HepG2 (cell line): Measurements from ENCODE around the gene EGR1.
A peak's percentile ranks its signal among the peaks of the same experiment; 100 is the strongest.

Experiments used
- CTCF ChIP-seq: sonication (generic); formaldehyde crosslinking; IDR thresholded peaks from 2 replicates; pipeline ENCODE4 v1.5.0; 2020; ENCODE audit warnings: mild to moderate bottlenecking, missing genetic modification reagents, moderate library complexity
- ELF1 ChIP-seq: sonication (generic); formaldehyde crosslinking; IDR thresholded peaks from 2 replicates; pipeline ENCODE4 v1.4.0; 2020; ENCODE audit warnings: missing genetic modification reagents
- ELK4 ChIP-seq: sonication (generic); formaldehyde crosslinking; IDR thresholded peaks from 2 replicates; pipeline ENCODE4 v1.9.0; 2021; ENCODE audit warnings: missing genetic modification reagents, borderline replicate concordance
- MAFK ChIP-seq, 2 experiments: IDR thresholded peaks in 1 of 2; conservative IDR thresholded peaks in 1 of 2; 2 replicates each; pipeline ENCODE4 v1.6.1; 2011; ENCODE audit warnings: improper control_type of control experiment in 2 of 2, low read length in 2 of 2
- MTA3 ChIP-seq: sonication (generic); formaldehyde crosslinking; IDR thresholded peaks from 2 replicates; pipeline ENCODE4 v1.4.0; 2020; ENCODE audit warnings: missing genetic modification reagents
- MXI1 ChIP-seq: IDR thresholded peaks from 3 replicates; pipeline ENCODE4 v1.6.1; 2012; ENCODE audit warnings: low read depth, low read length, inconsistent platforms, borderline replicate concordance
- POLR2A ChIP-seq, 2 experiments: IDR thresholded peaks; 2 replicates each; pipeline ENCODE4 v1.6.1; 2011; ENCODE audit warnings: low read depth in 2 of 2, low read length in 2 of 2, mild to moderate bottlenecking in 1 of 2, moderate library complexity in 1 of 2; ENCODE audit not compliant: insufficient read depth in 1 of 2
- SAP130 ChIP-seq: IDR thresholded peaks from 2 replicates; pipeline ENCODE4 v1.6.1; 2016; ENCODE audit warnings: low read depth
- SP140L ChIP-seq: sonication (generic); formaldehyde crosslinking; IDR thresholded peaks from 2 replicates; pipeline ENCODE4 v1.4.0; 2020; ENCODE audit warnings: missing genetic modification reagents, borderline replicate concordance
- ZBTB40 ChIP-seq, 2 experiments: fragments of 450-650 bp in 1 of 2; sonication (generic) in 1 of 2; formaldehyde crosslinking in 1 of 2; IDR thresholded peaks; 2 replicates each; pipeline versions ENCODE4 v1.6.1 to v1.8.0; 2016 to 2022; ENCODE audit warnings: antibody characterized with exemption in 1 of 2, mild to moderate bottlenecking in 1 of 2, missing genetic modification reagents in 1 of 2
- ZNF780A ChIP-seq: sonication (generic); formaldehyde crosslinking; IDR thresholded peaks from 2 replicates; pipeline ENCODE4 v1.8.0; 2022; ENCODE audit warnings: mild to moderate bottlenecking, missing genetic modification reagents, moderate library complexity
- ZNF83 ChIP-seq: sonication (generic); formaldehyde crosslinking; IDR thresholded peaks from 2 replicates; pipeline ENCODE4 v1.4.0; 2020; ENCODE audit warnings: missing genetic modification reagents, mild to moderate bottlenecking, borderline replicate concordance

GRCh38 chr5:138449501-138450239, 15.6 kb upstream of the EGR1 start:
- TF ChIP-seq CTCF (CRISPR knock-in tag) (peak; percentile 99), ELK4 (CRISPR knock-in tag) (no peak), ZNF780A (no peak), ZBTB40 (IDR thresholded peaks at IDR 0.05) (no peak), ZBTB40 (CRISPR knock-in tag; IDR thresholded peaks at IDR 0.05) (no peak), MXI1 (no peak), SP140L (CRISPR knock-in tag) (no peak), POLR2A (IDR thresholded peaks at IDR 0.05; ENCODE audit: insufficient read depth in 1 of 2, low read depth in 2 of 2, low read length in 2 of 2) (no peak), ZNF83 (CRISPR knock-in tag) (no peak; the same call in 1 of the 2 replicates), MTA3 (CRISPR knock-in tag) (no peak), ELF1 (0 out of 2 replicates have a peak, but pooled peaks have one; percentile 27), MAFK (conservative IDR thresholded peaks at IDR 0.05 in 1 of 2, IDR thresholded peaks at IDR 0.05 in 1 of 2; ENCODE audit: low read length in 2 of 2) (no peak), SAP130 (CRISPR knock-in tag) (peak; percentile 30; the same call in 1 of the 2 replicates)
